Breast epithelium (tissue), 4 donors: ENCODE results near the gene C16orf74. TPM values are rescaled to one million over a fixed set of nuclear protein-coding genes. Genes with fewer than 3 reads are reported as not detected.

ENCODE experiments used
- DNase-seq, 2 donors: peaks; one replicate each; pipeline ENCODE4 v3.0.0-alpha.2; 2019; ENCODE audit warnings: low spot score in 2 of 2
- H3K27ac ChIP-seq, 2 donors: fragments of 200-600 bp; sonication (generic) in 1 of 2; one replicate each; pipeline ENCODE4 v1.5.1; 2016 to 2019; ENCODE audit warnings: mild to moderate bottlenecking in 1 of 2
- H3K27me3 ChIP-seq, 2 donors: fragments of 200-600 bp; sonication (generic) in 1 of 2; one replicate each; pipeline versions ENCODE4 v1.5.1 to v1.6.0; 2017 to 2019; ENCODE audit warnings: control low read depth in 1 of 2, mild to moderate bottlenecking in 1 of 2
- H3K36me3 ChIP-seq: fragments of 200-600 bp; one replicate; pipeline ENCODE4 v1.5.1; 2019
- H3K4me1 ChIP-seq, 2 donors: fragments of 200-600 bp; sonication (generic); one replicate each; pipeline ENCODE4 v1.5.1; 2016 to 2019; ENCODE audit warnings: control low read depth in 1 of 2
- H3K4me3 ChIP-seq, 3 donors: fragments of 200-600 bp; sonication (generic); 1 replicate in 2 of 3; 2 replicates in 1 of 3; pipeline ENCODE4 v1.5.1; 2016 to 2019; ENCODE audit warnings: mild to moderate bottlenecking in 3 of 3, moderate library complexity in 2 of 3
- H3K9me3 ChIP-seq, 2 donors: fragments of 200-600 bp; sonication (generic) in 1 of 2; one replicate each; pipeline ENCODE4 v1.5.1; 2016 to 2019; ENCODE audit warnings: control low read depth in 1 of 2
- CTCF ChIP-seq, 3 donors: fragments of 450-650 bp; IDR thresholded peaks; one replicate each; pipeline ENCODE4 v1.5.1; 2016 to 2017; ENCODE audit warnings: antibody characterized with exemption in 3 of 3, mild to moderate bottlenecking in 3 of 3, moderate library complexity in 3 of 3
- POLR2A ChIP-seq: fragments of 450-650 bp; IDR thresholded peaks from one replicate; pipeline ENCODE4 v1.6.1; 2016; ENCODE audit warnings: antibody characterized with exemption, mild to moderate bottlenecking, moderate library complexity
- POLR2AphosphoS5 ChIP-seq, 3 donors: sonication (generic); formaldehyde crosslinking; IDR thresholded peaks; one replicate each; pipeline ENCODE4 v1.6.1; 2017; ENCODE audit warnings: antibody characterized with exemption in 3 of 3
- intact Hi-C: fragments of 100-400 bp; cut with DNase I; formaldehyde crosslinking; loops from one replicate; pipeline ENCODE4 v1.15.1; 2023; ENCODE audit warnings: low total_unique reads
- total RNA-seq, 3 donors: library from RNA; depleted of rRNA; stranded (reverse); fragments of >200 nt; gene quantifications; one replicate each; pipeline ENCODE4 v1.1.0, GENCODE V29; 2016

Gene C16orf74
- total RNA-seq, 3 donors from 2014 or later: 0.80 to 7.2 (median 6.7) TPM

GRCh38 chr16:85768199-85768598, 17.3 kb upstream of the C16orf74 start:
- Histone ChIP-seq H3K9me3 (no peaks in the 10 kb centered on the region), H3K4me3 (no peak overlapping the region), H3K27ac (no peak overlapping the region), H3K36me3 (no peaks in the 10 kb centered on the region), H3K27me3 (no peaks in the 10 kb centered on the region), H3K4me1 (no peaks in the 10 kb centered on the region)
- no peak for TF ChIP-seq POLR2AphosphoS5 (IDR thresholded peaks at IDR 0.05)
- no peak for TF ChIP-seq CTCF (IDR thresholded peaks at IDR 0.05)
- no peak for TF ChIP-seq POLR2A
- no peak for DNase-seq
- intact Hi-C loops: no loop called here

- no peaks in the 10 kb centered on the region for H3K27me3 ChIP-seq
- no peaks in the 10 kb centered on the region for H3K36me3 ChIP-seq
- intact Hi-C loops: no loop called here
- no peak overlapping the region for H3K4me3 ChIP-seq
- TF ChIP-seq POLR2A: no peak
- no peak for TF ChIP-seq POLR2AphosphoS5 (IDR thresholded peaks at IDR 0.05)
- no peak for TF ChIP-seq CTCF (IDR thresholded peaks at IDR 0.05)
- H3K9me3 ChIP-seq: no peaks in the 10 kb centered on the region
- H3K4me1 ChIP-seq: no peaks in the 10 kb centered on the region
- H3K27ac ChIP-seq: no peak overlapping the region
- DNase-seq: no peak
Measured at GRCh38 chr16:85767531-85767930, 16.6 kb upstream of the C16orf74 start.

- TF ChIP-seq CTCF (IDR thresholded peaks at IDR 0.05) (no peak), POLR2A (no peak), POLR2AphosphoS5 (IDR thresholded peaks at IDR 0.05) (no peak)
- H3K4me1 ChIP-seq: no peaks in the 10 kb centered on the region
- no peak overlapping the region for H3K27ac ChIP-seq
- no peaks in the 10 kb centered on the region for H3K36me3 ChIP-seq
- DNase-seq: no peak
- H3K27me3 ChIP-seq: no peaks in the 10 kb centered on the region
- H3K4me3 ChIP-seq: no peak overlapping the region
- intact Hi-C loops: no loop called here
- H3K9me3 ChIP-seq: no peaks in the 10 kb centered on the region
Measured at GRCh38 chr16:85765767-85766166, 14.9 kb upstream of the C16orf74 start.

- no peaks in the 10 kb centered on the region for H3K27me3 ChIP-seq
- intact Hi-C loops: no loop called here
- no peak for DNase-seq
- H3K9me3 ChIP-seq: no peaks in the 10 kb centered on the region
- H3K4me1 ChIP-seq: no peaks in the 10 kb centered on the region
- TF ChIP-seq CTCF (IDR thresholded peaks at IDR 0.05) (no peak), POLR2A (no peak), POLR2AphosphoS5 (IDR thresholded peaks at IDR 0.05) (no peak)
- no peak overlapping the region for H3K27ac ChIP-seq
- no peaks in the 10 kb centered on the region for H3K36me3 ChIP-seq
- no peak overlapping the region for H3K4me3 ChIP-seq
Measured at GRCh38 chr16:85765211-85765610, 14.3 kb upstream of the C16orf74 start.

- TF ChIP-seq CTCF (IDR thresholded peaks at IDR 0.05): no peak
- TF ChIP-seq POLR2A: no peak
- no peak for TF ChIP-seq POLR2AphosphoS5 (IDR thresholded peaks at IDR 0.05)
- Histone ChIP-seq H3K27me3 (no peaks in the 10 kb centered on the region), H3K9me3 (no peaks in the 10 kb centered on the region), H3K4me3 (no peak overlapping the region), H3K4me1 (no peaks in the 10 kb centered on the region), H3K36me3 (no peaks in the 10 kb centered on the region), H3K27ac (no peak overlapping the region)
- no peak for DNase-seq
- intact Hi-C loops: no loop called here
Measured at GRCh38 chr16:85763616-85764015, 12.7 kb upstream of the C16orf74 start.
